Parathyroid adenoma (tissue), 2 donors: ENCODE results near the gene CDK12.
"Not testable (repeated sequence)": the region's sequence is repeated elsewhere in the genome, so short reads cannot be mapped to it uniquely, and the experiment has no call there.

ENCODE experiments used
- H2AFZ ChIP-seq: fragments of 300-600 bp; sonication (generic); one replicate; pipeline ENCODE4 v1.7.0; 2017; ENCODE audit warnings: antibody characterized with exemption, mild to moderate bottlenecking
- H3K27ac ChIP-seq: fragments of 300-600 bp; sonication (generic); one replicate; pipeline ENCODE4 v1.7.0; 2017
- H3K27me3 ChIP-seq: fragments of 300-600 bp; sonication (generic); one replicate; pipeline ENCODE4 v1.7.0; 2017; ENCODE audit warnings: low read length; ENCODE audit not compliant: control insufficient read depth, insufficient read depth
- H3K36me3 ChIP-seq: fragments of 300-600 bp; sonication (generic); one replicate; pipeline ENCODE4 v1.7.0; 2017; ENCODE audit warnings: low read length; ENCODE audit not compliant: control insufficient read depth, insufficient read depth
- H3K4me1 ChIP-seq: fragments of 300-600 bp; sonication (generic); one replicate; pipeline ENCODE4 v1.7.0; 2017; ENCODE audit warnings: control low read depth
- H3K4me2 ChIP-seq: fragments of 300-600 bp; sonication (generic); one replicate; pipeline ENCODE4 v1.7.0; 2017; ENCODE audit warnings: low read length
- H3K4me3 ChIP-seq: fragments of 300-600 bp; sonication (generic); one replicate; pipeline ENCODE4 v1.7.0; 2017; ENCODE audit warnings: low read depth, low read length
- H3K79me2 ChIP-seq: fragments of 300-600 bp; sonication (generic); one replicate; pipeline ENCODE4 v1.7.0; 2017; ENCODE audit warnings: control low read depth
- H3K9ac ChIP-seq: fragments of 300-600 bp; sonication (generic); one replicate; pipeline ENCODE4 v1.7.0; 2017; ENCODE audit warnings: mild to moderate bottlenecking
- H3K9me3 ChIP-seq: fragments of 300-600 bp; sonication (generic); one replicate; pipeline ENCODE4 v1.7.0; 2017; ENCODE audit warnings: low read length; ENCODE audit not compliant: control insufficient read depth
- CTCF ChIP-seq: fragments of 300-600 bp; sonication (generic); IDR thresholded peaks from one replicate; pipeline ENCODE4 v1.7.0; 2017; ENCODE audit warnings: antibody characterized with exemption, mild to moderate bottlenecking
- donor health status: primary hyperparathyroidism.

Gene CDK12

GRCh38 chr17:39483506-39483905, 22.2 kb downstream of the CDK12 start:
- H3K4me3 ChIP-seq: no peak overlapping the region
- H3K27me3 ChIP-seq: no peaks in the 10 kb centered on the region
- TF ChIP-seq CTCF: no peak
- no peaks in the 10 kb centered on the region for H3K9me3 ChIP-seq
- no peaks in the 10 kb centered on the region for H3K36me3 ChIP-seq
- no peak overlapping the region for H2AFZ ChIP-seq
- no peaks in the 10 kb centered on the region for H3K4me1 ChIP-seq
- no peak overlapping the region for H3K9ac ChIP-seq
- no peak overlapping the region for H3K4me2 ChIP-seq
- H3K27ac ChIP-seq: no peak overlapping the region
- peaks cover 26% of the 10 kb centered on the region for H3K79me2 ChIP-seq

GRCh38 chr17:39484178-39484577, 22.9 kb downstream of the CDK12 start:
- Histone ChIP-seq H3K4me3 (no peak overlapping the region), H3K4me1 (no peaks in the 10 kb centered on the region), H2AFZ (no peak overlapping the region), H3K79me2 (peaks cover 28% of the 10 kb centered on the region), H3K27me3 (no peaks in the 10 kb centered on the region), H3K4me2 (no peak overlapping the region), H3K36me3 (no peaks in the 10 kb centered on the region), H3K9ac (no peak overlapping the region), H3K27ac (no peak overlapping the region), H3K9me3 (no peaks in the 10 kb centered on the region)
- no peak for TF ChIP-seq CTCF

- Histone ChIP-seq H3K4me1 (no peaks in the 10 kb centered on the region), H3K27me3 (no peaks in the 10 kb centered on the region), H3K27ac (no peak overlapping the region), H3K4me3 (no peak overlapping the region), H3K9me3 (no peaks in the 10 kb centered on the region), H3K9ac (no peak overlapping the region), H2AFZ (no peak overlapping the region), H3K36me3 (no peaks in the 10 kb centered on the region), H3K4me2 (no peak overlapping the region), H3K79me2 (peaks cover 25% of the 10 kb centered on the region)
- no peak for TF ChIP-seq CTCF
These were observed 24.3 kb downstream of the CDK12 start for GRCh38 chr17:39485555-39485954.

- Histone ChIP-seq H3K4me2 (no peak overlapping the region), H3K4me1 (no peaks in the 10 kb centered on the region), H3K9me3 (no peaks in the 10 kb centered on the region), H3K27me3 (no peaks in the 10 kb centered on the region), H3K36me3 (no peaks in the 10 kb centered on the region), H2AFZ (no peak overlapping the region), H3K4me3 (no peak overlapping the region), H3K79me2 (peaks cover 25% of the 10 kb centered on the region), H3K9ac (no peak overlapping the region), H3K27ac (no peak overlapping the region)
- no peak for TF ChIP-seq CTCF
These were observed 25.0 kb downstream of the CDK12 start for GRCh38 chr17:39486242-39486641.

GRCh38 chr17:39487490-39487889, 26.2 kb downstream of the CDK12 start:
- not testable (repeated sequence) for H2AFZ ChIP-seq, H3K27ac ChIP-seq, H3K4me1 ChIP-seq, H3K36me3 ChIP-seq, H3K9me3 ChIP-seq, H3K27me3 ChIP-seq, H3K9ac ChIP-seq, H3K4me2 ChIP-seq, H3K4me3 ChIP-seq
- H3K79me2 ChIP-seq: peaks cover 24% of the 10 kb centered on the region
